GM21423 (cell line): ENCODE results near the gene B3GALT6.

Experiments used
- ATAC-seq: cut with Tn5 transposase; IDR thresholded peaks from one replicate; pipeline ENCODE4 v1.9.1; 2021; ENCODE audit warnings: mild to moderate bottlenecking, moderate library complexity; ENCODE audit not compliant: unreplicated experiment

B3GALT6 gene

DNA sequence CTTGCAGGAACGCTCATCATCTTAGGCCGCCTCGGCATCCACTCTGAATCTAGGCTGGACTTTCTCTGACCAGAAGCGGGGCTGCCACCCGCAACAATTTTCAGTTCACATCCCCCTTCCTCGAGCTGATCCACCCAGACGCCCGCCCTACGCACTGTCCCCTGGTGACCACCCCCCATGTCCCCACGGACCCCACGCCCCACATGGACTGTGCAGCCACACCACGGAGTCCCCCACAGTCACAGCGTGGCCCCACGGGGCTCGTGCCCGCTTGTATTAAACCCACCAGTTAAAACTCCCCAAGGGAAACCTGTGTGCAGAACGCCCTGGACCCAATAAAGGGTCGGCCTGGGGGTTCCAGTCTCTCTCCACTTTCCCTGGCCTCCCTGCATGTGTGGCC lies 27.5 kb downstream of the B3GALT6 start:
- ATAC-seq, result no peak

DNA sequence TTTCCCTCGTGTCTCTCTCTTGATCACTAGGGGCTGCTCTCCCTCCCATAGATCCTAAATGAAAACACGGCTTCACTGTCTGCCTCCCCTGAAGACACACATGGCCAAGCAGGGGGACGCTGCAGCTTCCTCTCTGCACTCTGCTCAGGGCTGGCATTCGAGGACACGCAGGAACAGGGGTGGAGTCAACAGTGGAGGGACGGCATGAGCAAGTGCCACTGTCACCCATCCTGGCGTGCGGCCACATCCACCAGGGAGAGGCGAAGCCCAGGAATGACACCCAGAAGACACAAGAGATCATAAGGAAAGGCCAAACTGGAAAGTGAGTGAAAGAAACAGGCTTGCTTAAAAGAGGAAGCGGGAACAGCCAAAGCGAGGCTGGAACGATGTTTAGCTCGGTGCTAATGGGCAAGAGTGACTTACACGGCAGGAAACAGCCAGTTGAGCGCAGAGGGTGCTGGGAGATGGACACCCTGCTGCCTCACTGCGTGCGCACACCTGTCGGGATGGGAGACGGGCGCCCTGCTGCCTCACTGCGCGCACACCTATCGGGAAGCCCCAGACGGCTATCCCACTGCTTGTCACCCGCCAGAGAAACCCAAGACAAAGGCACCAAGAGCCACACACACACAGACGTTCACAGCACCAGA lies 28.0 kb downstream of the B3GALT6 start:
- ATAC-seq, result no peak

DNA sequence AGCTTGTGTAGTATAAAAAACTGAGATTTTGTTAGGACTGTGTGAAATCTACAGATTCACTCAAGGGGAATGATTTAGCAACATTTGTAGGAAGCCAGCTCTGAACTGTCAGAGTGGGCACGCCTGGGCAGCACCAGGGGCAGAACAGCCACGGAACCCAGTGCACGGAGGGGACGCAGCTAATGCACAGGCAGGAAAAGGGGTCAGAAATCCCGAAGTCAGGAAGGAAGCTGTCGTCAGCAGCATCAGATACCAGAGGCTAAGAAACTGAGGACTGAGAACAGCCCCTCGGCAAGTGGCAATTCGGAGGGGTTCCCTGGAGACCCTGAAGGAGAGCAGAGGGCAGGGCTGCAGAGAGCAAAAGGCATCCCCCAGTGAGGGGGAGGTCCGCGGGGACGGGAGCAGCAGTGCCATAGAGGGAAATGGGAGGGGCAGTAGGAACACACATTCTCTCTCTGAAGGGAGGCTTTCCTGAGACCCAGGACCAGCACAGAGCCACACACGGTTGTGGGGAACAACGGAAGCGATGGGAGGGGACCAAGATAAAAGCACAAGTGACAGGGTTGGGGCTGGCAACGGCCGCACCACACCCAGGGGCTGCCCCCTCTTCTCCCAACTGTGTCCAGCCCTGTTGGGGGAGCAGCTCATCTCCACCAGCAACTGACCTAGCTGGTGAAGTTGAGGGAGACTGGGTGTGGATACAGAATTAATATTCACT lies 29.0 kb downstream of the B3GALT6 start:
- ATAC-seq, result no peak

DNA sequence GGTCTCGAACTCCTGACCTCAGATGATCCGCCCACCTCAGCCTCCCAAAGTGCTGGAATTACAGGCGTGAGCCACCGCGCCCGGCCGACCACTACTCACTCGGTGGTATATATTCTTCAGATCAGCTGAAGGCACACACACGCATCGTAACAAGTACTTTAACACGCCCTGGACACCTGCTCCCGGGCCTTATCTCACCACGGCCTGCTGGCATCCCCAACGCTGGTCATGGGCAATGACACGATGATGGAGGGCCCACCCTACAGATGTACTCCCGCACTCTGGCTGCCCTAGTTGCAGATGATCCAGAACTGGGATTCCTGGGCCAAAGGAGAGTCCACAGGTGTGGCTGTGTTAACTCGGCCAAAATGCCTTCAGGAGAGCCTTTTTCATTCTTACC lies 30.0 kb downstream of the B3GALT6 start:
- no peak for ATAC-seq

DNA sequence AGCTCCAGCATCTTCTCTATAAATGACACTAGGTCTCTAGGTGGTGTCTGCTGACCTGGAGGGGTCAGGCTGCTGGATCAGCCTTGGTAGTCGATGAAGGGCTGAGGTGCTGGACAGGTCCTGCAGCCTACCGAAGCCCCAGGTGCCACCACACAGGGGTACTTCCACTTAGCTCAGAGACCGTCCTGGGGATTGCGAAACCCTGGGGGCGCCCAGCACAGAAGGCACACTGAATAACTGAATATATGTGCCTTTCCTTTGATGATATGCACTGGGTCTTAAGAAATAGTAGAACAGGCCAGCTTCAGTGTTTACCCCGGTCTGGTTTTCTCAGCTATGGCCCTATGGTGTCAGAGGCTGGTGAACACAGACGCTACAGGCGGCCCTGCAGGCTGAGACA lies 30.7 kb downstream of the B3GALT6 start:
- ATAC-seq, result no peak

DNA sequence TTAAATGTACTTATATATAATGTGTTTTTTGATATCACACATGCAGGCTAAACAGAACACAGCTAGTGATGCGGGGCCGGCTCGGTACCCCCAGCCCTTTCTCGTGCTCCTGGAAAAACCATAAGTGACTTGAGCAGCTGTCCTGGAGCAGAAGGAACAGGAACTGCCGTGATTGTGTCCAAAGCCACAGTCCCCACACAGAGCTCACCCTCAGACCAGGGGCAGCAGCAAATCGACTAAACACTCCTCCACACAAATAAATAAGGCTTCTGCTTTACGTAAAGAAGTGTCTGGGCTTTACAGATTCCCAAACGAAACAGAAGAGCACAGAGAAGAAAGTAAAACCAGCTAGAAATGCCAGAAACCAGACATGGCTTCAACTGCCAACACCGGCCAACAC lies 32.0 kb downstream of the B3GALT6 start:
- ATAC-seq, result no peak

DNA sequence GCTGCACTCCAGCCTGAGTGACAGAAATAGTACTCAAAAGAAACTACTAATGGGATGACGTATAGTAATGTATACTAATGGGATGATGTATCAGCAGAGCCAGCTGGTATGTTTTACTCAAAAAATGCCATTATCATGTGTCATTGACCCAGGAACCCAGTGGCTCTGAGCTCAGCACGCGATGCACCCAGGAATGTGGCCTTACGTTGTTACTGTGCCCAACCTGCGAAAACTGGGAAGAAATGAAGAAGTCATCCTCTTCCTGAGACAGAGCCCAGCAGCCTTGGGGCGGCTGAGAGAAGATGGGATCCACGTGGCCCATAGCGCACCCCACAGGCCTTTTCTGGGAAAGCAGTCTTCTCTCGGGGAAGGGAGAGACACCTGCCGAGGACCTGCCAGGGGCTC lies 32.8 kb downstream of the B3GALT6 start:
- no peak for ATAC-seq

DNA sequence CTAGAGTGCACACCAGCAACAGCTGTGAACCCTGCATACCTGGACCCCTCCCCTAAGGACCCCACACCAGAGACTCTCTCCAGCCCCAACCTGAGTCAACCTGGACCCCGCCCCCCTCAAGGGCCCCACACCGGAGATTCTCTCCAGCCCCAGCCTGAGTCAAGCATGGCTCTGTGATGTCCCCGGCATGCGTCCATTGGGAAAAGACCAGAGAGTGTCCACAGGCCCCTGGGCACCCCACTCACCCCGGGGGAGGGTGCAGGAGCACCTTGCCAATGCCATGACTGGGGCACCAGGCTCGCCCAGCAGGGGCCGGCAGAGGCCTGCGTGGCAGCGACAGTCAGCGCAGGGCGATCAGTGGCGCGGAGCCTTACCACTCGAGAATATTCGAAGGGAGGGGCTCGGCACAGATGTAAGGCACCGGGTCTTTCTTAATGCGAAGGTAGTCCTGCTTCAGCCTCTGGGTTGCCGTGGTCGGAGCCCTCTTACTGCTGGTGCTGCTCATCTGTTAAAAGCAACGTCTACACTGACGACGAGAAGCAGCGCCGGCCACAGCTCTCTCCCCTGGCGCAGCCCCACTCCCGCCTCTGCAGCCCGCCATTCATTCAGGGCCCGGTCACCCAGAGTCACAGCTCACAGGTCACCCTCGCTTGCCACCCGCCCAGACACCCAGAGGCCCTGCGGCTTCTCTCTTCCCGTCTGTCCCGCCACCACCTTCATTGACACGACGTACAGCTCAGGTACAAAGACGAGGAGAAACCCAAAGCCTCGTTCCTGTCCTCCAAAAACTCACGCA lies 35.6 kb downstream of the B3GALT6 start:
- no peak for ATAC-seq

DNA sequence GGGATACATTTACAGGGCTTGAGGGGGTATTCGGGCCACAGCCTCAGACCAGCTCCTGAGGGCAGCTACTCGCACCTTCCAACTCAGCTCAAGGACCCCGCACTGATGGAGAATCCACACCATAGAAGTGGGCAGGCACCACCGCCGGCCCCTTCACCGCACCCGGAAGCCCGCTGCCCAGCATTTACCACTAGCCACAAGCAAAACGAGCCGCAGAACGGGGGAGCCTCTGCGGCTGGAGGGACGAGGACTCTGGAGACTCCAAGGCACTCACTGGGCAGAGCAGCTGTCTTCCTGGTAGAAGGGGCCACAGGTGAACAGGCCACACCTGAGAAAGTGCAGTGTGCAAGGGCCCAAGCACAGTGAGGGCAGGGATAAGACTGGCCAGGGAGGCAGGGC lies 36.2 kb downstream of the B3GALT6 start:
- no peak for ATAC-seq

DNA sequence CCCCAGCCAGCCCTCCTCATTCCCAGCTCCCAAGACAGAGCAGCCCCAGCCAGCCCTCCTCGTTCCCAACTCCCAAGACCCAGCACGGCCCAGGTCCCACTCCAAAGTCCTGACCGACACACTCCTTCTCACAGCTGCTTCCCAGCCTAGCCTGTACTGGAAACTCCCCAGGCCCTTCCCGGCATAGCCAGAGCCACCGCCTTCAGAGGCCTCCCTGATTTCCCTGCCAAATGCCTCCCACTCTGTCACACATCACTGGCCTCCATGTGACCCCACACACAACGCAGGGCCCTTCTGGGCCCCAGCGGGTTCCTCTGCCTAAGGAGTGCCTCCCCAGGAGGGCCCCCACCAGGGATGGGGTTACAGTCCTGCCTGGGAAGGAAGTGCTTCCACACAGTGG lies 38.8 kb downstream of the B3GALT6 start:
- no peak for ATAC-seq

DNA sequence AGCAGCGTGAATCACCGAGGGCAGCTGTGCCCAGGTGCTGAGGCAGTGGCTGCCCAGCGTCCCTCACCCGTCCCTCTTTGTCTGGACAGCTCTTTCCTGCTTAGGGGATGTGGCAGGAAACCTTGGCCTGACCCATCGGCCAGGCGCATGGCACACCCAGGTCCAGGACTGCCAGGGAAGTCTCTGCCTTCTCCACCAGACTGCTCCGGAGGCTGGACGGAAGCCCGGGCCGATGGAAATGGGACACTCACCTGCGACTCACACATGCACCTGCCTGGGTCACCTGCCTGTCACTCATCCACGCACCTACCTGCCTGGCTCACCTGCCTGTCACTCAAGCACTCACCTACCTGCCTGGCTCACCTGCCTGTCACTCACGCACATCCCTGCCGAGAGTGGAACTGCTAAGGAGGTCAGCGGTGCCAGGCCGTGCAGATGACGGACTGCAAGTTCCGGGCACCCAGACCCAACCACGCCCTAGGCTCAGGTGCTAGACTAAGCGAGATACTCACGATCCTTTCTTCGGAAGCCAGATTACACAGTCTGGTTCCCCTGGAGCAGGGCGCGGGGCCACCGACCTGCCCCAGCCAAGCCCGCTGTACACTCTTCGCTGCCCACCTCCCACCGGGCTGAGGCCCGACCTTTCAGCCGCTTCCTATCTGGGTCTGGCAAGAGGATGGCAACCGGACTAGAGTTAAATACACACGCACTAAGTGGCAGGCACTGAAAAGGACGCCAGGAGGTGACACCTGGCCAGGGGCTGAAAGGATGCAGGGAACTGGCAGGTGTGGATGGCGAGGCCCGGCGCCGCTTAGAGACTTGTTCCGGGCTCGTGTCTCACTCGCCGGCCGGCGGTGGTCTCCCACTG lies 40.5 kb downstream of the B3GALT6 start:
- no peak for ATAC-seq

DNA sequence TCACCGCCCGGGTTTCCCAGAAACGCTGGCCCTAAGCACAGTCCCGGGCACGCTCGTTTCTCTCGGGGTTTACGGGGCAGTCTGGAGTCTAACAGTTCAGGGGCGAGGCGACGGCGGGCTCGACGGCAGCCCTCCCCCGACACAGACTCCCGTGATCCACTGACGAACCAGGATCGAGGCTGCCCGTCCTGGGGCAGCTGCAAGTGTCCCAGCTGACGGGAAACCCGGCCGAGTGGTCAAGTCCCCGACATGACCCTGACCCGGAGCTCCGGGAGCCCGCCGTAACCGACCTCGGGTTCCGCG lies 41.1 kb downstream of the B3GALT6 start:
- peak; percentile 14 for ATAC-seq

DNA sequence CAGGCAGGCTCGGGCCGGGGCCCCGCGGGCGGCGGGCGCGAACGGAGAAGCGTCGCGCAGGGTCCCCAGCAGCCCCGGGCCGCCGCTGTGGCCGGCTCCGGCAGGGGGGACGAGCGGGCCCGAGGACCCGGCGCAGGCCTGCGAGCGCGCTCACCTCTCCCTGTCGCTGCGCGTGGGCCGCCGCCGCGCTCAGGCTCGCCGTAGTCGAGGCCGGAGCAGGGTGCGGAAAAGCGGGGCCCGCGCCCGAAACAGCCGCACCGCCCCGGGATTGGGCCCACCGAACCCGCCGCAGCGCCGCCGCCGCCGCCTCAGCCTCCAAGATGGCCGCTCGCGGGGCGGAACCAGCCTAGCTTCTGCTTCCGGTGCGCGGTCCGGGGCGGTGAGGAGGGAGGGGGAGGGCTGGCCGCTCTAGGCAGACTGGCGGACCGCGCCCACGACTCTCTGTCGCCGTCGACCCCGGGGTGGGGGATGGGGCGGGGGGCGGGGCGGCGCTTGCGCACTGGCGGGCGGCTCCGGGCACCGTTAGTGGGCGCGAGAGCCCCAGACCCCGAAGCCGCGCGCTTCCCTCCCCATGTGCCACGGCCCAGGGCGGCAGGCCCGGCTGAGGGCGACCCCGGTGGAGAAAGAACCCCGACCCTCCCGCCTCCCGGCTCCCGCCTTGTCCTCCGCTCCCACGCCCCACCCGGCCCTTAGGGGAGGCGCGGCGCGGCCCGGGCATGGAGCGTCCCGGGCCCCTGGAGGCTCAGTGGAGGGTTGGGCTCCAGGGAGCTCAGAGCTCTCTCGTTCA lies 41.7 kb downstream of the B3GALT6 start, which contains the start of gene UBE2J2:
Gene UBE2J2 (minus strand): TSS at position 343 of the 787 bp plus-strand sequence. CDS start 5,862 bp downstream, outside the sequence.
- peak; percentile 90 for ATAC-seq

DNA sequence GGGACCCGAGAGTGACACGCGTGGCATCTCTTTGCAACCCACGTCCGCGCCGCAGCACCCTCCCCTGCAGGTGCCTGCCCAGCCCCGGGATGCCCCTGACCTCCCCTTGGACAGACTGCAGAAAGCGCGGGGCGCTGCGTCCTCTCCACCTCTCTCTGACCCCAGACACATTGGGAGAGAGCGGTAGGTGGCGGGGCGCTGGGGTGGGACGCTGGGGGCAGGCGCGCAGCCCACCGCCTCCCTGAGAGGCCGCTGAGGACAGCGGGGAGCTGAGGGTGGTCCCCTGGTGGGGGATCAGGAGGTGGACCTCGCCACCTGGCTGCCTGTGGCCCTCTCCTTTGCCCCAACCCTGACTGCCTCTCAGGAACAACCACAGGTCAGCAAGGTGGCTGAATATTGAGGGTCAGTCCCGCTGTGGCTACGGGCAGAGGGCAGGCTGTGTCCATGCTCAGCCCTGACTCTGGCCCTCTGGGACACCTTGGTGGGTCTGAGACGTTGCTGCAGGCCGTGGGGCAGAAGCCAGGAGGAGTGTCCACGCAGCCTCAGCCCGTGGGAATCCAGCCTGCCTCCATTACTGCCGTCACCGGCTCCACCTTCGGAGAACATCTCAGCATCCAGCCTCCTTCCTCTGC lies 42.4 kb downstream of the B3GALT6 start:
- ATAC-seq, result peak; percentile 14

DNA sequence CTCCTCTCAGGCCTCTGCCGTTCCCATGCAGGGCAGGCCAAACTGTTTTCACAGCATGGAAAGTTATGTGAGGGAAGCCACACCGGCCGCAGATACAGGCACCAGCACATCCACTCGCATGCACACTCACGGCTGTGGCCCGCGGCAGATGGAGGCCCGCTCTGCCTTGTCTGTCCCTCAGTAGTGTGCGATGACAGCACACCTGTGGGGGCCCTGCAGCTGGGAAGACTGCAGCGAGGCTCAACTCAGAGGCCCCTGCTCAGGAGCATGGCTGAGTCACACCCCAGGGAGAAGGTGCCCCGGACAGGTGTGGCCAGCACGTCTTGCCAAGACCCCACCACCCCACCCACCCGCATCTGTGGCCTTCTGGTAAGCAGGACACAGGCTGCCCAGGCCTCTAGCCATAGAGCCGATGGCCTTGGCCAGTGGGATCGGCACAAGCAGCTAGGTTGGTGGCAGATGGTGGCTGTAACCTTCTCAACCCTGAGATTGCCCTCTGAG lies 42.9 kb downstream of the B3GALT6 start:
- ATAC-seq, result no peak

DNA sequence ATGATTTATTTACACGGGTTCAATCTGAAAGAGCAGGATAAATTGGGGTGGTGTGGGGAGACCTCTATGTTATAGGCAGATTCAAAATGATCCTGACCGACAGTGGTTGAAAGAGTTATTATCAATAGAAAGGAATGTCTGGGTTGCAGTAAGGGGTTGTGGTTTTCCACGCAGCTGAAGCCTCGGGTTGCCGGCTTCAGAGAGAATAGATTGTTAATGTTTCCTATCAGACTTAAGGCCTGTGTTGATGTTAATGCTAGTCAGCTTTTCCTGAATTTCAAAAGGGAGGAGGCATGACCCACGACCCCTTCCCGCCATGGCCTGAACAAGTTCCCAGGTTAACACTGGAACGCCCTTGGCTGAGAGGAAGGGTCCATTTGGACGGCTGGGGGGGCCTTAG lies 43.8 kb downstream of the B3GALT6 start:
- ATAC-seq, result no peak

DNA sequence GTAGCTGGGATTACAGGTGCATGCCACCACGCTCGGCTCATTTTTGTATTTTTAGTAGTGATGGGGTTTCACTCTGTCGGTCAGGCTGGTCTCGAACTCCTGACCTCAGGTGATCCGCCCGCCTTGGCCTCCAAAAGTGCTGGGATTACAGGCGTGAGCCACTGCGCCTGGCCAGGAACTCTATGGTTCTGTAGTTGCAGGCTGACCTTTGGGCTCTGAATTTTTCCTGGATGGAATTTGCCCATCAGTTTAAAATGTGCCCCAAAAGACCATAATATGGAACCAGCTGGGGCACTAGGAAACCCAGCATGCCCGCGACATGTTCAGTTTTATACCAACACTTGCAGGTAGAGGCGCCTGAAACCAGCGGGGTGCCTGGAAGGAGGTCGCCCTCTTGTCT lies 46.6 kb downstream of the B3GALT6 start:
- ATAC-seq, result no peak

DNA sequence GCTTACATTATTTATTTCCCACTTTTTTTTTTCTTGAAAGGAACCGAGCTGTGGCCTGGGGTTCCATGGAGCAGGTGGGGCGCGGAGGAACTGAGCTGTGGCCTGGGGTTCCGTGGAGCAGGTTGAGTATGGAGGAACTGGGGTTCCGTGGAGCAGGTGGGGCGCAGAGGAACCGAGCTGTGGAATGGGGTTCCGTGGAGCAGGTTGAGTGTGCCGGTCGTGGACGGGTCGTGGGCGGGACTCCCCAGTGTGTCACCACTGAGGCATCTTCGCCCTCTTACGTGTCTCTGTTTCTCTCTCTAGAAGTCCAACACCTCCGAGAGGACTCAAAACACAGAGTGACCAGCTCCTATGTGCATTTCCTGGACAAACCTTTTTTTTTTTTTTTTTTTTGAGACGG lies 47.0 kb downstream of the B3GALT6 start:
- ATAC-seq, result no peak

DNA sequence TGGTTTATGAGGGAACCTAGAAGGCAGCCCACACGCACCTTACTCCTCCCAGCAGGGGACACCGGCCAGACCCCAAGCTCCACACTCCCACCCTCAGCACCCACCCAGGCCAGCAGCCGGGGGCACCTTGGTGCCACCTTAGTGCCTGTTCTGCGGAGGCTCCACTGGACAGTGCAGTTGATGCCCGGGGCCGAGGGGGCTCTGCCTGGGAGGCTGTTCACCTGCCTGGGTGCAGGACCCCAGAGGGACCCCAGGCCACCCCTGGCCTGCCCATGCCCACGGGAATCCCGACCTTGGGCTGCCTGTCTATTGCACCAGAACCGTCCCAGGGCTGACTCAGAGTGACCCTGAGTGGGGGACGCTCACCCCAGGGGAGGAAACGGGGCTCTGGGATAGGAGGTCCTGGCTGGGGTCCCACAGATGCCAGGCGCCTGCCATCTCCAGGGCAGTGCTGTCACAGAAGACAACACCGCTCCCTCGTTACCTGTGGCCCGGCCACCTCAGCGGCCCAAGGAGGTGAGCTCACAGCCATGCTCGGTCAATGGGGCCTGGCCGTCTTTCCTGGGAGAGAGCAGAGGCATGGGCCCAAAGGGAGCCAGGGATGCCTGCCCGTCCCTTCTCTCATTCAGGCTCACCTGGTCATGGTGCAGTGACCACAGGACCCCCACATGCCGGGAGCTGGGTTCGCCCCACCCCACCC lies 48.9 kb downstream of the B3GALT6 start:
- no peak for ATAC-seq
